ENCODE measurements around the gene RNF40. TPM values are rescaled to one million over a fixed set of nuclear protein-coding genes. Genes with fewer than 3 reads are reported as not detected.

RNF40 gene
- total RNA-seq, 1 donor from 2014 or later, result 60.9 TPM

DNA sequence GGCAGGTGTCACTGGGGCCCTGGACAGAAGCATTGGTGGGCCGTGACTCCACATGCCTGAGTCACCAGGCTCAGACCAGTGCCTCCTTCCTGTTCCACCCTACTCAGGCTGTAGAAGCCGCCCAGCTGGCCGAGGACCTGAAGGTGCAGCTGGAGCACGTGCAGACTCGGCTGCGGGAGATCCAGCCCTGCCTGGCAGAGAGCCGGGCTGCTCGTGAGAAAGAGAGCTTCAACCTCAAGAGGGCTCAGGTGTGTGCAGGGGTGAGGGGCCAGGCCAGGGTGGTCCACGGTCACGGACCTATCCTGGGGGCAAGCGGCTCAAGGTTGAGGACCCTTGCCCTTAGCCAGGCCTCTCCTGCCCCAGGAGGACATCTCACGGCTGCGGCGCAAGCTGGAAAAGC lies 9.6 kb downstream of the RNF40 start:
- no peaks in the 10 kb centered on the region for H3K9me3 ChIP-seq
- peaks cover 12 to 69% of the 10 kb centered on the region in 2 donors for H3K36me3 ChIP-seq
- H3K4me3 ChIP-seq, result no peak overlapping the region
- H3K27me3 ChIP-seq, result no peaks in the 10 kb centered on the region
- intact Hi-C loops (cut with DNase I), result no loop called here
- no peak overlapping the region for H3K27ac ChIP-seq
- DNase-seq (ENCODE audit: extremely low spot score in 2 of 2), result no peak
- TF ChIP-seq, protein P1, sequence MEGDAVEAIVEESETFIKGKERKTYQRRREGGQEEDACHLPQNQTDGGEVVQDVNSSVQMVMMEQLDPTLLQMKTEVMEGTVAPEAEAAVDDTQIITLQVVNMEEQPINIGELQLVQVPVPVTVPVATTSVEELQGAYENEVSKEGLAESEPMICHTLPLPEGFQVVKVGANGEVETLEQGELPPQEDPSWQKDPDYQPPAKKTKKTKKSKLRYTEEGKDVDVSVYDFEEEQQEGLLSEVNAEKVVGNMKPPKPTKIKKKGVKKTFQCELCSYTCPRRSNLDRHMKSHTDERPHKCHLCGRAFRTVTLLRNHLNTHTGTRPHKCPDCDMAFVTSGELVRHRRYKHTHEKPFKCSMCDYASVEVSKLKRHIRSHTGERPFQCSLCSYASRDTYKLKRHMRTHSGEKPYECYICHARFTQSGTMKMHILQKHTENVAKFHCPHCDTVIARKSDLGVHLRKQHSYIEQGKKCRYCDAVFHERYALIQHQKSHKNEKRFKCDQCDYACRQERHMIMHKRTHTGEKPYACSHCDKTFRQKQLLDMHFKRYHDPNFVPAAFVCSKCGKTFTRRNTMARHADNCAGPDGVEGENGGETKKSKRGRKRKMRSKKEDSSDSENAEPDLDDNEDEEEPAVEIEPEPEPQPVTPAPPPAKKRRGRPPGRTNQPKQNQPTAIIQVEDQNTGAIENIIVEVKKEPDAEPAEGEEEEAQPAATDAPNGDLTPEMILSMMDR (IDR thresholded peaks at IDR 0.05), result no peak
- TF ChIP-seq POLR2A (IDR thresholded peaks at IDR 0.05) (no peak), POLR2AphosphoS5 (IDR thresholded peaks at IDR 0.05; ENCODE audit: insufficient read depth in 1 of 2, low read depth in 1 of 2) (no peak)
- H3K4me1 ChIP-seq, result peaks cover 17% of the 10 kb centered on the region

DNA sequence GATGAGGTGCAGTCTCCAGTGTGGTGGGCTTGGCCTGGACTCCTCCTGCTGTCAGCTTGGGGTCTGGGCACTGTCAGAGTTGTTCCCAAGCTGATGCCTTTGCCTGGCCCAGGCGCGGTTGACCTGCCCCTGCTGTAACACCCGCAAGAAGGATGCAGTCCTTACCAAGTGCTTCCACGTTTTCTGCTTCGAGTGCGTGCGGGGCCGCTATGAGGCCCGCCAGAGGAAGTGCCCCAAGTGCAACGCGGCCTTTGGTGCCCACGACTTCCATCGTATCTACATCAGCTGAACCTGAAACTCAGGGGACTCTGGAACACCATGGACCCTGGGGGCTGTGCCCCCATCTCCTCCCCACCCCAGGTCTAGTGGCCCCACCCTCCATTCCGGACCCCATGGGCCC lies 11.7 kb downstream of the RNF40 start:
- Histone ChIP-seq H3K4me3 (no peak overlapping the region), H3K36me3 (peaks cover 6 to 48% of the 10 kb centered on the region in 2 donors), H3K27me3 (no peaks in the 10 kb centered on the region), H3K9me3 (no peaks in the 10 kb centered on the region), H3K27ac (no peak overlapping the region), H3K4me1 (peaks cover 29% of the 10 kb centered on the region)
- no peak for TF ChIP-seq POLR2A (IDR thresholded peaks at IDR 0.05)
- TF ChIP-seq, protein P1 (IDR thresholded peaks at IDR 0.05), result no peak
- TF ChIP-seq POLR2AphosphoS5 (IDR thresholded peaks at IDR 0.05; ENCODE audit: insufficient read depth in 1 of 2, low read depth in 1 of 2), result no peak
- no peak for DNase-seq (ENCODE audit: extremely low spot score in 2 of 2)
- intact Hi-C loops (cut with DNase I), result no loop called here

DNA sequence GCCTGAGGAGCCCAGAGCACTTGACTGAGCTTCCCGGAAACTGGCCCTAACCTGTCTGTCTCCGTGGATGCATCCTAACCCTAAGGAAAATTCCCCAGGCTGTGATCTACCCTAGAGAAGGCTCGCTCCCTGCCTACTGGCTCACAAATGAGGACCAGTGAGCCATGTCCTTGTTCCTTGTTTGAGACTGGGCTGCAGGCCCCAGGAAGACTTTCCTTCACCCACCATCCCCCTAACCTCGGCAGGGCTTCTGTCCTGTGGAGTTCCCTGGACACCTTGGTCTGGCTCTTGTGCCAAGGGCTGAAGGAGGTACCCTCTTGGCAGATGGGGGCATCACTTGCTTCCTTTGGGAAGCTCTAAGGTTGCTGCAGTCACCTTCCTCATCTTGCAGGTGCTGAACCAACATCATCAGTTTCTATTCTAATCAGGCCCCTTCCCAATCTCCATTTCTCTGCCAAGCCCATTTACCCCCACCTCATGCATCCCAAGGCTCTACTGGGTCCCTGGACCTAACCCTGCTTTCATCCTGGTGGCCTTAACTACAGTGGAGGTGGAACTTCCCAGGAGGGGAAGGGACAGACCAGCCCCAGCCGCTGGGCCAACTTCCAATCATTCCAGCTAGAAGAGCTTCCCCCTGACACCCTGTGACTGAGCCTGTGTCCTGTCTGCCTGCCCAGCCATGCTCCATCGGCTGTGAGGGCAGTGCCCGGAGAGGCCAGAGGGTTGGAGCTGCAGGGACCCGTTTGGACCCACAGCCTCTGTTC lies 12.4 kb downstream of the RNF40 start:
- Histone ChIP-seq H3K36me3 (peaks cover 0 to 41% of the 10 kb centered on the region in 2 donors), H3K4me1 (peaks cover 29% of the 10 kb centered on the region)

GRCh38 chr16:30775131-30775391 lies 12.9 kb downstream of the RNF40 start:
- intact Hi-C loops (cut with DNase I), result no loop called here
- TF ChIP-seq, protein P1 (IDR thresholded peaks at IDR 0.05), result no peak
- Histone ChIP-seq H3K27ac (peak overlapping the region; percentile 74), H3K36me3 (peaks cover 0 to 36% of the 10 kb centered on the region in 2 donors), H3K4me1 (peaks cover 29% of the 10 kb centered on the region), H3K4me3 (peak overlapping the region; percentile 69 to 76), H3K27me3 (no peaks in the 10 kb centered on the region), H3K9me3 (no peaks in the 10 kb centered on the region)
- DNase-seq (ENCODE audit: extremely low spot score in 2 of 2), result no peak

More for the DNA sequence above, 12.4 kb downstream of the RNF40 start:
- H3K4me3 ChIP-seq, result peak overlapping the region; percentile 69 to 76
- intact Hi-C loops (cut with DNase I), result no loop called here
- H3K9me3 ChIP-seq, result no peaks in the 10 kb centered on the region
- H3K27me3 ChIP-seq, result no peaks in the 10 kb centered on the region
- no peak for DNase-seq (ENCODE audit: extremely low spot score in 2 of 2)
- TF ChIP-seq POLR2A (IDR thresholded peaks at IDR 0.05), result no peak
- TF ChIP-seq POLR2AphosphoS5 (IDR thresholded peaks at IDR 0.05; ENCODE audit: insufficient read depth in 1 of 2, low read depth in 1 of 2), result no peak
- TF ChIP-seq, protein P1 (IDR thresholded peaks at IDR 0.05), result no peak
- peak overlapping the region; percentile 74 for H3K27ac ChIP-seq

- Histone ChIP-seq H3K27ac (peak overlapping the region; percentile 74), H3K4me1 (peaks cover 29% of the 10 kb centered on the region), H3K27me3 (no peaks in the 10 kb centered on the region), H3K36me3 (peaks cover 0 to 31% of the 10 kb centered on the region in 2 donors), H3K9me3 (no peaks in the 10 kb centered on the region), H3K4me3 (peak overlapping the region; percentile 69 to 76)
- TF ChIP-seq POLR2AphosphoS5 (IDR thresholded peaks at IDR 0.05; ENCODE audit: insufficient read depth in 1 of 2, low read depth in 1 of 2), result peak; percentile 58 to 87
- TF ChIP-seq, protein P1 (IDR thresholded peaks at IDR 0.05), result no peak
- no peak for TF ChIP-seq POLR2A (IDR thresholded peaks at IDR 0.05)
- intact Hi-C loops (cut with DNase I), result no loop called here
- no peak for DNase-seq (ENCODE audit: extremely low spot score in 2 of 2)
These were observed 13.5 kb downstream of the RNF40 start for GRCh38 chr16:30775392-30776188.
